Duodenal mucosa (tissue), 2 donors: ENCODE measurements around the gene SLC27A4.

Experiments
- H3K27ac ChIP-seq: one replicate; pipeline ENCODE4 v1.7.0; 2013; ENCODE audit warnings: low read depth, low read length
- H3K27me3 ChIP-seq, 2 donors: one replicate each; pipeline ENCODE4 v1.7.0; 2013; ENCODE audit warnings: low read length in 2 of 2, control low read depth in 1 of 2; ENCODE audit not compliant: insufficient read depth in 2 of 2, control insufficient read depth in 1 of 2
- H3K36me3 ChIP-seq, 2 donors: one replicate each; pipeline ENCODE4 v1.7.0; 2013; ENCODE audit warnings: low read length in 2 of 2, control low read depth in 1 of 2; ENCODE audit not compliant: insufficient read depth in 2 of 2, control insufficient read depth in 1 of 2
- H3K4me1 ChIP-seq, 2 donors: one replicate each; pipeline ENCODE4 v1.7.0; 2013; ENCODE audit warnings: low read length in 2 of 2, control low read depth in 1 of 2; ENCODE audit not compliant: insufficient read depth in 2 of 2, control insufficient read depth in 1 of 2
- H3K4me3 ChIP-seq, 2 donors: one replicate each; pipeline ENCODE4 v1.7.0; 2013; ENCODE audit warnings: low read length in 2 of 2, low read depth in 1 of 2
- H3K9ac ChIP-seq, 2 donors: one replicate each; pipeline ENCODE4 v1.7.0; 2013; ENCODE audit warnings: low read length in 2 of 2, low read depth in 1 of 2
- H3K9me3 ChIP-seq, 2 donors: one replicate each; pipeline ENCODE4 v1.7.0; 2013; ENCODE audit warnings: low read length in 2 of 2, control low read depth in 1 of 2; ENCODE audit not compliant: control insufficient read depth in 1 of 2

SLC27A4 gene

DNA sequence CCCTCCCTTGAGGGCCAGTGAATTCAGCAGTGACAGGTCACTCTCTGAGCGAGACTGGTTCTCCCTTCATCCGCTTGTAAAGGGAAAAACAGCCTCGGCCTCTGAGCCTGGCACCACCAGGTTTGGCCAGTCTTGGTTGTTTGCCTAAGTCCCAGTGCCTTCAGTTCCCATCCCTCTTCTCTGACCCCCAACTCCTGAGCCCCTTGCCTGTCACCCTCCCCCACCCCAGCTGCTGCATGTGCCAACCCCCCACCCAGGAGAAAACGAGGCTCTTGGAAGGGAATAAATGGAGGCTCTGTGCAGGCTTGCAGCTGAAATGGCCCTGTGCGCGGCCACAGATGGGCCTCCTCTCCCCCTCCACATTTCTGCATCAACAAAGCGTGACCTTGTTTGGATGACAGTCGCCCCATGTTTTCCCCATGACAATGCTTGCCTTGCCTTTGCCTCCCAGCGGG is 33.9 kb downstream of the SLC27A4 start:
- Histone ChIP-seq H3K4me1 (peaks cover 19% of the 10 kb centered on the region in 2 donors), H3K27ac (no peak overlapping the region), H3K9ac (no peak overlapping the region), H3K4me3 (no peak overlapping the region), H3K27me3 (no peaks in the 10 kb centered on the region), H3K9me3 (no peaks in the 10 kb centered on the region), H3K36me3 (peaks cover 6 to 20% of the 10 kb centered on the region in 2 donors)

DNA sequence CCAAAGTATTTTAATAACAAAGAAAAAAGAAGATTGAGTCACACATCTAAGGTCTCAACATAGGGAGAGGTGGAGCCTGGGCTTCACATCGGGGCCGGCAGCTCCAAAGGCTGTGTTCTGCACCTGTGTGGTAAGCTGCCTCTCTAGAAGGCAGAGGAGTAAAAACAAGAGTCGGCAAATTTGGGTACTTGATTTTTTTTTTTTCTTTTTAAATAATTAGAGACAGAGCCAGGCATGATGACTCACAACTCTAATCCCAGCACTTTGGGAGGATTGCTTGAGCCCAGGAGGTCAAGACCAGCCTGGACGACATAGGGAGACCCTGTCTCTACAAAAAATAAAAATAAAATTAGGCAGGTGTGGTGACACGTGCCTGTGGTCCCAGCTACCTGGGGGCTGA is 35.5 kb downstream of the SLC27A4 start:
- Histone ChIP-seq H3K4me1 (peaks cover 12 to 13% of the 10 kb centered on the region in 2 donors), H3K9me3 (no peaks in the 10 kb centered on the region), H3K27ac (no peak overlapping the region)

DNA sequence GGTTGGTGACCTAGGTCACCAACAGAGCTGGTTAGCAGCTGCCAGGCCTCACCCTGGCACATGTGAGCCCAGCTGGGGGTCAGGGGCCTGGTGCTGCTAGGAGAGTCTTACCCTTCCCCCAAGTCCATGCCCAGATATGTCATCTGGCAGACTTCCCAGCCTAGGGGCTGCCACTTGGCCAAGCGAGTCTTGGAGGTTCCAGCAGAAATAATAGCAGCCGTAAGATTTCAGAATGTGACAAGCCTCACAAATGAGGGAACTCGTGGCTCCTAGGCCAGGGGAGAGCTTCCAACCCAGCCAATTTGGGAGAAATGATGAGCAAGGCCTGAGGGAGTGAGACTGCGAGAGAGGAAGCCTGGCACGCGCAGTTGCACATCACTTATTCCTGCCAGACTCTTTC is 41.9 kb downstream of the SLC27A4 start:
- no peaks in the 10 kb centered on the region for H3K9me3 ChIP-seq
- peaks cover 13 to 70% of the 10 kb centered on the region in 2 donors for H3K36me3 ChIP-seq
- H3K27ac ChIP-seq = no peak overlapping the region
- H3K27me3 ChIP-seq = no peaks in the 10 kb centered on the region
- H3K9ac ChIP-seq = no peak overlapping the region
- H3K4me1 ChIP-seq = no peaks in the 10 kb centered on the region
- H3K4me3 ChIP-seq = no peak overlapping the region

More for the DNA sequence above, 35.5 kb downstream of the SLC27A4 start:
- H3K36me3 ChIP-seq = peaks cover 6 to 28% of the 10 kb centered on the region in 2 donors
- H3K27me3 ChIP-seq = no peaks in the 10 kb centered on the region
- H3K9ac ChIP-seq = no peak overlapping the region
- no peak overlapping the region for H3K4me3 ChIP-seq

DNA sequence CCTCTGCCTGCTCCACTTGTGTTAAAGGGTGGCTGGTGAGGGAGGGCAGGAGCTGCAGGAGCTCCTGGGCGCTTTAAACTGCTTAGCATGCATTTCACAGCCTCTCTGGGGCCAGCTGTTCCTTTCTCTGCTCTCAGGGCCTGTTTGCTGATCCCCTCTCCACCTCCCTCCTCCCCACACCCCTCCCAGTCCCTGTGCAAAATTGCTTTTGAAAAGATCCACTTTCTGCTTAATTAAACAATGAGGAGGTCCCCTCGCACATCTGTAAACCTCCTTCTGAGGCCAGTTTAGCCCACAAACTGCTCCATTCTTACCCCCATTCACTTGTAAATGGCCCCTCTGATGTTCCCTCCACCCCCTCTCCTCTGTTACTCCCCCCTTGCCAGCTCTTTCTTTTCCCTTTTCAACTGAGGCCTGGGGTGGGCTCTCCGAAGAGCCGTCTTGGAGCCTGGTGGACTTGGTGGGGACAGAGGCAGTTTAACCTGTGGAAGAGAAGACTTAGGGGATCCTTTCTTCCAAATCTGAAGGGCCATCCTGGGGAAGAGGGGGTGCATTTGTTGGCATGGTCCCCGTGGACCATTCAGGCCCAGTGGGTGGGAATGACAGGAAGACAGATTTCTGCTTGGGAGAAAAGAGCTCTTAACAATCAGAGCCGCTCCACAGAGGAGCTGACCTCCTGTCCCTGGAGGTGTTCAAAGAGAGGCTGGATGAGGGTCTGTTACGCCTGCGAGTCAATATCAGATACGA is 42.9 kb downstream of the SLC27A4 start:
- H3K9ac ChIP-seq = no peak overlapping the region
- no peaks in the 10 kb centered on the region for H3K27me3 ChIP-seq
- H3K9me3 ChIP-seq = no peaks in the 10 kb centered on the region
- no peak overlapping the region for H3K4me3 ChIP-seq
- H3K27ac ChIP-seq = no peak overlapping the region
- H3K4me1 ChIP-seq = no peaks in the 10 kb centered on the region
- peaks cover 21 to 73% of the 10 kb centered on the region in 2 donors for H3K36me3 ChIP-seq

DNA sequence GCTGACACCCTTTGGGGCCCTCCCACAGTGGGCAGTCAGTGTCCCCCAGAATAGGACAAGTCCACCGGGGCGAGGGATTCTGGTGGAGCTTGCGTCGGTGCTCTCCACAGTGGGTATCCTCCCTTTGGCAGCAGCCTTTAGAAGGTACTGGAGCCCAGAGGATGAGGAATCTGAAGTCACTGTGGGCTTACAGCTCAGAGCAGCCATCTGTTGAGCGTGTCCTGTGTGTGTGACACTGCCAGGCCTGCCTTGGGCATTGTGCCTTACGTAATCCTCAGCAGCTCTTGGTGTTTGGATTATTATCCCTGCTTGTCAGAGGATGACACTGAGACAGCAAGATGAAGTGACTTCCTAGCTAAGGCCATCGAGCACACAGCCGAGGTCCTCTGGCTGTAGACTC is 43.5 kb downstream of the SLC27A4 start:
- peaks cover 27 to 75% of the 10 kb centered on the region in 2 donors for H3K36me3 ChIP-seq
- H3K27ac ChIP-seq = no peak overlapping the region
- H3K4me3 ChIP-seq = no peak overlapping the region
- no peaks in the 10 kb centered on the region for H3K27me3 ChIP-seq
- no peaks in the 10 kb centered on the region for H3K9me3 ChIP-seq
- no peak overlapping the region for H3K9ac ChIP-seq
- no peaks in the 10 kb centered on the region for H3K4me1 ChIP-seq

DNA sequence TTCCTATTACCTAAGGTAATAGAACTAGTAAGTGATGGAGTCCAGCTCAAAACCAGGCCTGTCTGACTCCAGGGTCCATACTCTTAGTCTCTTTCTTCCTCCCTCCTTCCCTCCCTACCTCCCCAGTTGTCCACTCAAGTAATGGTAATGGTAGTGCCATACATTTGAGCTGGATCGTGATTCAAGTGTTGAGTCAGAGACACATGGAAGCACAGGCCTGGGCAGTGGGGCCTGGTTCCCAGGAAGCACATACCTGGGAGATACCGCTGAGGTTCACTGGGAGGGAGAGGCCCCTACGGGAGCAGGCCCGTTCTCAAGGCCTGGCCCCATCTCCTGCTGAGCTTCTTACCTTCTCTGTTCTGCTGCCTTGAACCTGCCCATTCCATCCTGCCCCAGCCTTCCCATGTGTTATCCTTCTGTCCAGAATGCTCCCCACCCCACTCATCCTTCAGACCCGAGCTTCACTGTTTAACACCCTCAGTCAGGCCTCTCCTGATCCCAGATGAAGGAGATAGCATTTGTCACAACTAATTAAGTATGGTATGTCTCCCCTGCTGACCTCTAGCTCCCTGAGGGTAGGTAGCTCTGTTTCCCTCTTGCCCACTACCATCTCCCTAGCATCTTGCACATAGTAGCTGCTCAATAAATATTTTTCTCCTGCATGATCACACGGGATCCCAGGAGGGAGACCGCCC is 44.6 kb downstream of the SLC27A4 start:
- H3K27me3 ChIP-seq = no peaks in the 10 kb centered on the region
- no peaks in the 10 kb centered on the region for H3K4me1 ChIP-seq
- no peaks in the 10 kb centered on the region for H3K9me3 ChIP-seq
- peaks cover 38 to 78% of the 10 kb centered on the region in 2 donors for H3K36me3 ChIP-seq
- H3K9ac ChIP-seq = no peak overlapping the region
- H3K4me3 ChIP-seq = no peak overlapping the region
- H3K27ac ChIP-seq = no peak overlapping the region

DNA sequence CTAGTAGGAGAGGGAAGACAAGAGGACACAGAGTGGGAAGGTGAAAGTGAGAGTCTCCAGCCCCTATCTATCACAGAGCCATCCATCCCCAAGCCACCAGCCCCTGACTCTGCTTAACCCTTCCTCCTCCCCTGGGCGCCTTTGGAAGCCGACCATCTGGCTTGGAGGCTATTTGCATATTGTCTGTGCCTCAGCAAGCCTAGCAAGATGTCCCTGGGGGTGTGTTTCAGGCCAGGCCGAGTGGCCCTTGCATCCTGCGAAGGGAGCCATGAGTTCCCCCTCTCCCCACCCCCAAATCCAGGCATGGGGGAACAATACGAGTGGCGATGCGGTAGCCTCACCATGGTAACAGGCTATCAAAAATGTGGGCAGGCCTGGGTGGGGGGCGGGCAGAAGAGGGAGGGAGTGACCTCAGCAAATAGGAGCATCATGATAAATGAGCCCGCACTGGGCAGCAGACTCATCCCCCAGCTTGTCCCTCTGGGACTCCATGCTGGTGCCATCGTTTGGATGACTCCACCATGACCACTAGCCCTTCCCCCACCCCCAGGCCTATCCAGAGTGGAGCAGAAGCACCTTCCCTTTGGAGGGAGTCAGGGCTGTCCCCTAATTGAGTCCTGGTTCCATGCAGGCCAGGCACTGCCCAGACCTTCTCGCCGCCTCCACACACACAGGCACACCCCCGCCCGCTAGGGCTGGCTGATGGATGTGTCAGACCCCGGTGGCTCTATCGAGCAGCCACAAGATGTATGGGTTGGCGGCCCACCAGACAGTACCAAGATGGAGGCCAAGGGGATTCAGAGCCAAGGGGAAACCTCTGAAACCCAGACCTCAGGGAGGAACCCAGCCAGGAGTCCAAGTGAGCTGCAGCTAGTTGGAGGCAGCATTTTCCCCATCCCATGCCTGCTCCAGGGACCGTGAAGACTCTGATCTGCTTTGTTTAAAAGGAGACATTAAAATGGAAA is 45.5 kb downstream of the SLC27A4 start:
- H3K4me1 ChIP-seq = no peaks in the 10 kb centered on the region
- H3K36me3 ChIP-seq = peaks cover 43 to 81% of the 10 kb centered on the region in 2 donors
- no peak overlapping the region for H3K9ac ChIP-seq
- H3K9me3 ChIP-seq = no peaks in the 10 kb centered on the region
- no peak overlapping the region for H3K4me3 ChIP-seq
- no peak overlapping the region for H3K27ac ChIP-seq
- H3K27me3 ChIP-seq = no peaks in the 10 kb centered on the region

DNA sequence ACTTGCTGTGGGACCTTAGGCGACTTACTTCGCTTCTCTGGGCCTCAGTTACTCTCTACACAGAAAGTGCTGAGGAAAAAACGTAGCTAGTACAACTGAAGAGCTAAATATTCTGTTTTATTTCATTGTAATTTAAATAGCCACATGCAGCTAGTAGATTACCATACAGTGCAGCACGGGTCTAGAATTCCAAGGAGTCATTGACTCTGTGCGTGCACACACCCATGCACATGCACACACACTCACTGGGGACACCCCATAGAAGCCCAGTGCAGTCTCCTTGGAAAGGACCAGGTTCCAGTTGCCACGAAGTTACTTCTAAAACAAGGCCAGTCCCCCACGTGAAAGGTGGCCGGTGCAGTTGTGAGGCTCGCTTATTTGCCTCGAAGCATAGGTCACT is 47.8 kb downstream of the SLC27A4 start:
- Histone ChIP-seq H3K36me3 (peaks cover 43 to 83% of the 10 kb centered on the region in 2 donors), H3K4me1 (no peaks in the 10 kb centered on the region), H3K4me3 (no peak overlapping the region), H3K27ac (no peak overlapping the region), H3K9ac (no peak overlapping the region), H3K27me3 (no peaks in the 10 kb centered on the region), H3K9me3 (no peaks in the 10 kb centered on the region)

DNA sequence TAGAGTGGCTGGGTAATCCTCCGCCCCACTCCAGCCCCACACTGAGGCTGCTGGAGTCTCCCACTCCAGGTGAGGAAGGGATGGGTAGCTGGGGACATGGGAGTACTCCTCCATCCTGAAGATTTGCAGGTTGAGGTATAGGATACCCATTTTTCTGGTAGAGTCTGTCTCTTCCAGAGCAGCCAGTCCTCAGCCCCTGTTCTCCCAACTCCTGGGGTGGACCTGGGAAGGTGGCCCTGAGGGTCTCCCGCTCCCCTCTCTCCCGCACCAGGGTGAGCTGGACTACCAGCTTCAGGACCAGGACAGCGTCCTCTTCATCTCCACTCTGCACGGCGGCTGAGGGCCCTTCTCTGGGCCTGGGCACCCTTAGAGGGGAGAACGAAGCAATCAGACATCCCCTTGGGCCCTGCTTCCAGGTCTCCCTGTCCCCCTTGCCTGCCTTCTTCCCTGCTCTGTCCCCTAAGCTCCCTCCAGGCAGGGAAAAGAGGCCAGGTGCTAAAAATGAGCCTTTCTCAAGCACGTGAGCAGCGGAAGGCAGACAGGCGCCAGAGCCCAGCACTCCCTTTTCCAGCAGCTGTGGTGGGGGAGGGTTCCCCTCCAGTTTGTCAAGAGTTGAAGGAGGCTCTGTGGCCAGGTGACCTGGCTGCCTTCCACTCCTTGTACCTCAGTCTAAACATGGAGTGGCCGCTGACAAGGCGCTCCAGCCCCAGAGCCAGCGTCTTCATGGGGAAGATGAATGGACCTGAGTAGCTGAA is 49.2 kb downstream of the SLC27A4 start:
- H3K27ac ChIP-seq = no peak overlapping the region
- no peaks in the 10 kb centered on the region for H3K9me3 ChIP-seq
- H3K9ac ChIP-seq = no peak overlapping the region
- no peaks in the 10 kb centered on the region for H3K4me1 ChIP-seq
- no peaks in the 10 kb centered on the region for H3K27me3 ChIP-seq
- peaks cover 39 to 72% of the 10 kb centered on the region in 2 donors for H3K36me3 ChIP-seq
- H3K4me3 ChIP-seq = no peak overlapping the region
